ENCODE results near the gene ACOT7. TPM values are rescaled to one million over a fixed set of nuclear protein-coding genes. Genes with fewer than 3 reads are reported as not detected.
A peak's percentile ranks its signal among the peaks of the same experiment; 100 is the strongest.

ACOT7 gene
- total RNA-seq, 2 donors from 2014 or later = 6.6 to 10.7 TPM

DNA sequence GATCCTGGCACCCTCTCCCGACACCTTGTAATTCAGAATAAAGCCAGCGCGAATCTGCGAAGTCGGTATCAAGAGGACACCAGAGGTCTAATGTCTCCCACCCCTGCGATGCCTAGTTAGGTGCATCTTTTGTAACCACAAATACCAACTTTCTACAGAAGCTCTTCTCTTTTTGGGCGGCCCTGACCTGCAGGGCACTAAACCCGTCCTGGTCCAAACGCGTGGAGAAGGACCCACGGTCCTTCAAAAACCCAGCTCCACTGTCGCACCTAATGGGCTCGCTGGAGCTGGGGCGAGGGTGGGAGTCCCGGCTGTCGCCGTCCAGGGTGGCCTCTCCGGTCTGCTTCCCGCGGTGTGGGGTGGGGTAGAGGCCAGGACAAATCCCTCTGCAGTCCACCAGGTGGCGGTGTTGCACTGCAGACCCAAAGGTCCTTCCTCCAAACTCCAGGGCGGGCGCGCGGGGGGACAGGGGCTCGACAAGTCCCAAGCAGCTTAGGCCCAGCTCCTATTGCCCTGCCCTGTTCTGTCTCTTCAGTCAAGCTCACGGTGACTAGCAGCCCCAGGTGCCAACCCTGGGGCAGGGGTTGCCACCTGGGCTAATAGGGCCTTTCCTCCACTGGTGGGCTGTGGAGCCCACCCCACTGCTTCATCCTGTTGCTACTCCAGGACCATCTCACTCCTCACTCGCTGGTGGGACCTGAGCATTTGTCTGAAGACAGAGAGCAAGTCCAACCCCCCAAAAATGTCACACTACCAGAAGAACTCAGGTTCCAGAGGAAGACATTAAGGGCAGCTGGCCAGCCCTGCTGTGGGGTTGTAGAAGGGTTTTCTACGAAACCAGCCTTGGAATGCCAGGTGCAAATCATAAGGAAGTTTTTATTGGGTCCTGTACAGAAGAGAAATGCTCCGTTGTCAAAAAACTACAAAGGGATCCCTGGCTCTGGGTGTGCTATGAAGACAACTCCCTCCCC, 146.8 kb downstream of the ACOT7 start:
- H3K4me3 ChIP-seq = no peak overlapping the region
- DNase-seq (ENCODE audit: low spot score) = peak; percentile 80
- H3K9me3 ChIP-seq = no peaks in the 10 kb centered on the region
- H3K36me3 ChIP-seq = no peaks in the 10 kb centered on the region
- H3K4me1 ChIP-seq = peaks cover 0 to 35% of the 10 kb centered on the region in 2 donors
- TF ChIP-seq, protein P1, sequence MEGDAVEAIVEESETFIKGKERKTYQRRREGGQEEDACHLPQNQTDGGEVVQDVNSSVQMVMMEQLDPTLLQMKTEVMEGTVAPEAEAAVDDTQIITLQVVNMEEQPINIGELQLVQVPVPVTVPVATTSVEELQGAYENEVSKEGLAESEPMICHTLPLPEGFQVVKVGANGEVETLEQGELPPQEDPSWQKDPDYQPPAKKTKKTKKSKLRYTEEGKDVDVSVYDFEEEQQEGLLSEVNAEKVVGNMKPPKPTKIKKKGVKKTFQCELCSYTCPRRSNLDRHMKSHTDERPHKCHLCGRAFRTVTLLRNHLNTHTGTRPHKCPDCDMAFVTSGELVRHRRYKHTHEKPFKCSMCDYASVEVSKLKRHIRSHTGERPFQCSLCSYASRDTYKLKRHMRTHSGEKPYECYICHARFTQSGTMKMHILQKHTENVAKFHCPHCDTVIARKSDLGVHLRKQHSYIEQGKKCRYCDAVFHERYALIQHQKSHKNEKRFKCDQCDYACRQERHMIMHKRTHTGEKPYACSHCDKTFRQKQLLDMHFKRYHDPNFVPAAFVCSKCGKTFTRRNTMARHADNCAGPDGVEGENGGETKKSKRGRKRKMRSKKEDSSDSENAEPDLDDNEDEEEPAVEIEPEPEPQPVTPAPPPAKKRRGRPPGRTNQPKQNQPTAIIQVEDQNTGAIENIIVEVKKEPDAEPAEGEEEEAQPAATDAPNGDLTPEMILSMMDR (IDR thresholded peaks at IDR 0.05) = peak; percentile 93 to 99
- peaks cover 22 to 40% of the 10 kb centered on the region in 2 donors for H3K27me3 ChIP-seq
- no peak overlapping the region for H3K27ac ChIP-seq

DNA sequence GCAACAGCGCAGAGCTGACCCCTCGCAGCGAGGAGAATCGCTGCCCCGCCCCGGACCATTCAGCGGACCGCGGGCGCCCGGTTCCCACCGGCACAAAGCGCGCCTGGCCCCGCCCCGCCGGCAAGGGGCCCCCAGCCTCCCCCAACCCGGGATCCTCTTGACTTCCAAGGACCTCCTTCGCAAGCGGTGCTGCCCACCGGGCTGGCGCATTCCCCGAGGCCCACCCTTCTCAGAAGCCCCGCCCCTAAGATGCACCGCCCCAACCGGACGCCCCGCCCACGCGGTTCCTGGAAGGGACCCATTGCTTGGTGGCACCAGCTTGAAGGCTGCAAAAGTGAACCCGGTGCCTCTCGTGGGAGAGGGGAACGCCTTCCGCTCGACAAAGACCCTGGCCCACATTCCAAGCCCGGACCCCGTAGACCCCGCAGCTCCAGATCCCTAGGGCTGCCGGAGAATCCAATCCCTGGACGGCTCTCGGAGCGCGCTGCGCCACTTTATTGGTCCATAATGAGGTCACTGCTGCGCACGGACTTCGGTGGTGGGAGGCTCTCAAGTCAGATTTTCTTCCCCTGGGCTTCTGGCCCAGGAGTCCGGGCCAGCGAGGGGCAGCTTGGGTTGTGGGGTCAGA, 147.6 kb downstream of the ACOT7 start:
- Histone ChIP-seq H3K9me3 (no peaks in the 10 kb centered on the region), H3K4me1 (peaks cover 0 to 39% of the 10 kb centered on the region in 2 donors), H3K36me3 (no peaks in the 10 kb centered on the region), H3K27ac (no peak overlapping the region), H3K27me3 (peaks cover 28 to 48% of the 10 kb centered on the region in 2 donors), H3K4me3 (no peak overlapping the region)
- no peak for DNase-seq (ENCODE audit: low spot score)
- TF ChIP-seq, protein P1 (IDR thresholded peaks at IDR 0.05) = no peak

DNA sequence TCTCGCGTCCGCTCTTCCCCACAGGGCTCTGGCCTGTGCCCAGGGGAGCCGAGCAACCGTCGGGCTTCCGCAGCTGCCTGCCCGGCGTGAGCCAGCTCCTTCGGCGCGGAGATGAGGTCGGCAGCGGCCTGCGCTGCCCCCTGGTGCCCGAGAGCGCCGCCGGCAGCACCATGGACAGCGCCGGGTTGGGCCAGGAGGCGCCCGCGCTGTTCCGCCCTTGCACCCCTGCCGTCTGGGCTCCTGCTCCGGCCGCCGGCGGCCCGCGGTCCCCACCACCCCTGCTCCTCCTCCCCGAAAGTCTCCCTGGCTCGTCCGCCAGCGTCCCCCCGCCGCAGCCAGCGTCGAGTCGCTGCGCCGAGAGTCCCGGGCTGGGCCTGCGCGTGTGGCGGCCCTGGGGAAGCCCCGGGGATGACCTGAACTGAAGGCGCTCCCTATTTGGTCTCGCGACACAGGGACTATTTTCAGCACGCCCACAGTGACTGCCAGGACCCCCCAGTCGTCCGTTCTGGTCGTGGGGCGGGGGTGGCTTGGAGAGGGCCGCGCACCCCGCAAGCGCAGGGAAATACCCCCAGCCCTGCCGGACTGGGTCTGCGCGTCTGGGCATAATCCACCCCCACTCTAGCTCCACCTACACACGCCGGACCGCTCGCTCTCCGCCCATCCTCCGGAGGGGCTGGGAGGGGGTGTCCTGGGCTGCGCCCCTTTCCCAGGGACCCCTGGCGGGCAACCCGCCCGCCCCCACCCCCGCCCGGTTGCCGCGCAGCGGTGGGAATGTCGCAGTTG, 148.3 kb downstream of the ACOT7 start:
- no peaks in the 10 kb centered on the region for H3K9me3 ChIP-seq
- peaks cover 0 to 39% of the 10 kb centered on the region in 2 donors for H3K4me1 ChIP-seq
- H3K27me3 ChIP-seq = peaks cover 28 to 49% of the 10 kb centered on the region in 2 donors
- H3K27ac ChIP-seq = no peak overlapping the region
- H3K36me3 ChIP-seq = no peaks in the 10 kb centered on the region
- TF ChIP-seq, protein P1 (IDR thresholded peaks at IDR 0.05) = peak; percentile 83 to 92
- H3K4me3 ChIP-seq = no peak overlapping the region
- DNase-seq (ENCODE audit: low spot score) = no peak

- Histone ChIP-seq H3K4me3 (no peak overlapping the region), H3K36me3 (no peaks in the 10 kb centered on the region), H3K27me3 (peaks cover 28 to 49% of the 10 kb centered on the region in 2 donors), H3K9me3 (no peaks in the 10 kb centered on the region), H3K4me1 (peaks cover 0 to 33% of the 10 kb centered on the region in 2 donors), H3K27ac (no peak overlapping the region)
- TF ChIP-seq, protein P1 (IDR thresholded peaks at IDR 0.05) = no peak
- DNase-seq (ENCODE audit: low spot score) = no peak
These were observed 149.0 kb downstream of the ACOT7 start for GRCh38 chr1:6244401-6245049.

- H3K4me1 ChIP-seq = peaks cover 0 to 31% of the 10 kb centered on the region in 2 donors
- H3K27me3 ChIP-seq = peaks cover 28 to 49% of the 10 kb centered on the region in 2 donors
- H3K9me3 ChIP-seq = no peaks in the 10 kb centered on the region
- H3K4me3 ChIP-seq = no peak within 1 kb of the TSS
- TF ChIP-seq, protein P1 (IDR thresholded peaks at IDR 0.05) = no peak
- no peak for DNase-seq (ENCODE audit: low spot score)
- no peak within 1 kb of the TSS for H3K27ac ChIP-seq
- H3K36me3 ChIP-seq = no peaks in the 10 kb centered on the region
These were observed 149.6 kb downstream of the ACOT7 start, which contains the start of gene HES3 for GRCh38 chr1:6243993-6244392. Gene HES3 (plus strand): TSS chr1:6244179. CDS start chr1:6244366, 187 bp downstream.
